IPS-18c (cell line): Measurements from ENCODE around the gene ALOX5AP.

Experiments
- H3K4me3 ChIP-seq: 2 replicates; pipeline ENCODE4 v1.7.0; 2013; ENCODE audit warnings: low read depth, mild to moderate bottlenecking, low read length, moderate library complexity; ENCODE audit not compliant: insufficient read depth
- H3K9me3 ChIP-seq: one replicate; pipeline ENCODE4 v1.6.1; 2013; ENCODE audit warnings: mild to moderate bottlenecking, low read length, moderate library complexity; ENCODE audit not compliant: control insufficient read depth, insufficient read depth

ALOX5AP gene

GRCh38 chr13:30735025-30735871, at the start of gene ALOX5AP:
Gene ALOX5AP (plus strand): TSS chr13:30735543. CDS start chr13:30735606, 63 bp downstream.
- Histone ChIP-seq H3K4me3 (no peak within 1 kb of the TSS), H3K9me3 (no peaks in the 10 kb centered on the region)

GRCh38 chr13:30685987-30686386, 49.4 kb upstream of the ALOX5AP start:
- Histone ChIP-seq H3K9me3 (no peaks in the 10 kb centered on the region), H3K4me3 (no peak overlapping the region)

GRCh38 chr13:30687601-30688000, 47.7 kb upstream of the ALOX5AP start:
- Histone ChIP-seq H3K4me3 (no peak overlapping the region), H3K9me3 (no peaks in the 10 kb centered on the region)

- Histone ChIP-seq H3K4me3 (no peak overlapping the region), H3K9me3 (no peaks in the 10 kb centered on the region)
Measured at GRCh38 chr13:30689752-30690151, 45.6 kb upstream of the ALOX5AP start.

GRCh38 chr13:30690282-30691188, 44.8 kb upstream of the ALOX5AP start:
- Histone ChIP-seq H3K4me3 (no peak overlapping the region), H3K9me3 (no peaks in the 10 kb centered on the region)

GRCh38 chr13:30692113-30692512, 43.2 kb upstream of the ALOX5AP start:
- Histone ChIP-seq H3K9me3 (peaks cover 2% of the 10 kb centered on the region), H3K4me3 (no peak overlapping the region)

GRCh38 chr13:30696278-30697176, 38.8 kb upstream of the ALOX5AP start:
- Histone ChIP-seq H3K4me3 (no peak overlapping the region), H3K9me3 (peaks cover 2% of the 10 kb centered on the region)

GRCh38 chr13:30697177-30697953, 38.0 kb upstream of the ALOX5AP start:
- no peak overlapping the region for H3K4me3 ChIP-seq

GRCh38 chr13:30697996-30698401, 37.3 kb upstream of the ALOX5AP start:
- Histone ChIP-seq H3K4me3 (no peak overlapping the region), H3K9me3 (peaks cover 2% of the 10 kb centered on the region)

More at GRCh38 chr13:30697177-30697953, 38.0 kb upstream of the ALOX5AP start:
- H3K9me3 ChIP-seq, result peaks cover 2% of the 10 kb centered on the region

- Histone ChIP-seq H3K9me3 (peaks cover 2% of the 10 kb centered on the region), H3K4me3 (no peak overlapping the region)
Measured at GRCh38 chr13:30698488-30699005, 36.8 kb upstream of the ALOX5AP start.

- H3K4me3 ChIP-seq, result no peak overlapping the region
- peaks cover 2% of the 10 kb centered on the region for H3K9me3 ChIP-seq
Measured at GRCh38 chr13:30700364-30700763, 35.0 kb upstream of the ALOX5AP start.

GRCh38 chr13:30702006-30702405, 33.3 kb upstream of the ALOX5AP start:
- Histone ChIP-seq H3K4me3 (no peak overlapping the region), H3K9me3 (no peaks in the 10 kb centered on the region)

- no peak overlapping the region for H3K4me3 ChIP-seq
Measured at GRCh38 chr13:30704596-30704995, 30.7 kb upstream of the ALOX5AP start.

GRCh38 chr13:30705680-30706079, 29.7 kb upstream of the ALOX5AP start:
- no peak overlapping the region for H3K4me3 ChIP-seq
- no peaks in the 10 kb centered on the region for H3K9me3 ChIP-seq

More at GRCh38 chr13:30704596-30704995, 30.7 kb upstream of the ALOX5AP start:
- H3K9me3 ChIP-seq, result no peaks in the 10 kb centered on the region

- H3K9me3 ChIP-seq, result no peaks in the 10 kb centered on the region
- no peak overlapping the region for H3K4me3 ChIP-seq
Measured at GRCh38 chr13:30708541-30708940, 26.8 kb upstream of the ALOX5AP start.

GRCh38 chr13:30710442-30710841, 24.9 kb upstream of the ALOX5AP start:
- H3K9me3 ChIP-seq, result no peaks in the 10 kb centered on the region
- H3K4me3 ChIP-seq, result no peak overlapping the region
